GM23338 (cell line): ENCODE measurements around the gene WWP2. TPM values are rescaled to one million over a fixed set of nuclear protein-coding genes. Genes with fewer than 3 reads are reported as not detected.

Experiments
- ATAC-seq: fragments of 200-7000 bp; cut with Tn5 transposase; 3 replicates; pipeline ENCODE4 v1.9.1; 2020
- DNase-seq: peaks from one replicate; pipeline ENCODE4 v3.0.0-alpha.2; 2015; ENCODE audit warnings: low spot score
- H2AFZ ChIP-seq: fragments of 200-600 bp; sonication (generic); 2 replicates; pipeline ENCODE4 v1.8.0; 2016; ENCODE audit warnings: antibody characterized with exemption, mild to moderate bottlenecking, moderate library complexity
- H3F3A ChIP-seq: fragments of 200-600 bp; sonication (generic); replicated peaks from 2 replicates; pipeline ENCODE4 v1.8.0; 2017; ENCODE audit warnings: antibody characterized with exemption, mixed run types, low read depth
- H3K27ac ChIP-seq: fragments of 200-600 bp; sonication (generic); 2 replicates; pipeline ENCODE4 v1.6.1; 2016; ENCODE audit warnings: low read depth
- H3K27me3 ChIP-seq: fragments of 200-600 bp; sonication (generic); 2 replicates; pipeline ENCODE4 v1.8.0; 2016; ENCODE audit warnings: mild to moderate bottlenecking, mixed run types, moderate library complexity; ENCODE audit not compliant: insufficient read depth
- H3K36me3 ChIP-seq: fragments of 200-600 bp; sonication (generic); 2 replicates; pipeline ENCODE4 v1.8.0; 2016; ENCODE audit warnings: mild to moderate bottlenecking; ENCODE audit not compliant: insufficient read depth
- H3K4me1 ChIP-seq: fragments of 200-600 bp; sonication (generic); 2 replicates; pipeline ENCODE4 v1.8.0; 2016; ENCODE audit warnings: mild to moderate bottlenecking, moderate library complexity; ENCODE audit not compliant: insufficient read depth
- H3K4me2 ChIP-seq: fragments of 200-600 bp; sonication (generic); 2 replicates; pipeline ENCODE4 v1.7.1; 2017; ENCODE audit warnings: mixed run types
- H3K4me3 ChIP-seq: fragments of 200-600 bp; sonication (generic); 2 replicates; pipeline ENCODE4 v1.6.1; 2016; ENCODE audit warnings: mixed run types
- H3K79me2 ChIP-seq: fragments of 200-600 bp; sonication (generic); replicated peaks from 2 replicates; pipeline ENCODE4 v1.8.0; 2017; ENCODE audit warnings: mild to moderate bottlenecking; ENCODE audit not compliant: insufficient read depth
- H3K9me2 ChIP-seq: fragments of 200-600 bp; sonication (generic); 2 replicates; pipeline ENCODE4 v1.8.0; 2017; ENCODE audit not compliant: insufficient read depth
- H4K20me1 ChIP-seq: fragments of 200-600 bp; sonication (generic); replicated peaks from 2 replicates; pipeline ENCODE4 v1.8.0; 2017; ENCODE audit warnings: mild to moderate bottlenecking; ENCODE audit not compliant: insufficient read depth
- H3K27ac Mint-ChIP-seq: 2 replicates; pipeline ENCODE4 v1.8.0; 2020; ENCODE audit warnings: inconsistent platforms, mild to moderate bottlenecking, moderate library complexity, mixed read lengths
- H3K27me3 Mint-ChIP-seq: 3 replicates; pipeline ENCODE4 v1.8.0; 2022; ENCODE audit warnings: low read depth, mild to moderate bottlenecking, moderate library complexity, mixed read lengths, inconsistent platforms; ENCODE audit not compliant: insufficient read depth, poor library complexity
- H3K36me3 Mint-ChIP-seq: 3 replicates; pipeline ENCODE4 v1.8.0; 2021; ENCODE audit warnings: low read depth, mild to moderate bottlenecking, inconsistent platforms, moderate library complexity, mixed read lengths
- H3K4me1 Mint-ChIP-seq: 3 replicates; pipeline ENCODE4 v1.8.0; 2020; ENCODE audit warnings: mild to moderate bottlenecking, inconsistent platforms, mixed read lengths
- H3K4me3 Mint-ChIP-seq: 3 replicates; pipeline ENCODE4 v1.8.0; 2021; ENCODE audit warnings: moderate library complexity, mild to moderate bottlenecking, inconsistent platforms, mixed read lengths
- H3K9me3 Mint-ChIP-seq: 3 replicates; pipeline ENCODE4 v1.8.0; 2020; ENCODE audit warnings: moderate library complexity, mild to moderate bottlenecking, inconsistent platforms, mixed read lengths
- EZH2 ChIP-seq: fragments of 200-600 bp; sonication (generic); IDR thresholded peaks from one replicate; pipeline ENCODE4 v1.8.0; 2017; ENCODE audit warnings: antibody characterized with exemption, mild to moderate bottlenecking, low read depth; ENCODE audit not compliant: unreplicated experiment
- EZH2phosphoT487 ChIP-seq: fragments of 200-600 bp; sonication (generic); IDR thresholded peaks from one replicate; pipeline ENCODE4 v1.8.1; 2018; ENCODE audit warnings: antibody characterized with exemption; ENCODE audit not compliant: unreplicated experiment
- JUNB ChIP-seq: IDR thresholded peaks from one replicate; pipeline ENCODE4 v1.6.1; 2016; ENCODE audit warnings: antibody characterized with exemption; ENCODE audit not compliant: unreplicated experiment
- NANOG ChIP-seq: IDR thresholded peaks from 2 replicates; pipeline ENCODE4 v1.6.1; 2016; ENCODE audit warnings: antibody characterized with exemption, borderline replicate concordance
- POLR2AphosphoS5 ChIP-seq: IDR thresholded peaks from 2 replicates; pipeline ENCODE4 v1.6.1; 2016; ENCODE audit warnings: antibody characterized with exemption, low read depth
- ZNF114 ChIP-seq: fragments of 250-450 bp; sonication (Bioruptor Pico); IDR thresholded peaks from 2 replicates; pipeline ENCODE4 v1.5.0; 2020; ENCODE audit warnings: mild to moderate bottlenecking, moderate library complexity
- ZNF331 ChIP-seq: fragments of 250-450 bp; sonication (Bioruptor Pico); IDR thresholded peaks from 2 replicates; pipeline ENCODE4 v1.5.0; 2020; ENCODE audit warnings: low read depth, mild to moderate bottlenecking, moderate library complexity
- ZNF462 ChIP-seq: fragments of 250-450 bp; sonication (Bioruptor Pico); IDR thresholded peaks from 2 replicates; pipeline ENCODE4 v1.5.0; 2020; ENCODE audit warnings: mild to moderate bottlenecking, moderate library complexity
- polyA plus RNA-seq: library from polyadenylated mRNA; unstranded; fragments of >200 nt; fragmentation: Nextera tagmentation; extraction: Ambion mirVana; gene quantifications from 2 replicates; pipeline ENCODE4 v1.2.1, GENCODE V29; 2016
- total RNA-seq: library from RNA; depleted of rRNA; stranded (reverse); fragments of >200 nt; shearing (Covaris generic); gene quantifications from 2 replicates; pipeline ENCODE4 v1.2.3, GENCODE V29; 2014
- TF ChIP-seq, protein P1 (sequence below), 2 experiments: fragments of 200-600 bp in 1 of 2; sonication (generic) in 1 of 2; conservative IDR thresholded peaks; 2 replicates each; pipeline versions ENCODE4 v1.5.1 to v1.6.1; 2016 to 2017; ENCODE audit warnings: antibody characterized with exemption in 2 of 2, low read depth in 2 of 2, mild to moderate bottlenecking in 2 of 2, moderate library complexity in 1 of 2
- TF ChIP-seq, protein P2 (sequence below): IDR thresholded peaks from 2 replicates; pipeline ENCODE4 v1.6.1; 2016; ENCODE audit warnings: antibody characterized with exemption

The WWP2 gene
- total and polyA plus RNA-seq, 2 experiments from 2014 or later = 12.3 to 35.5 TPM

DNA sequence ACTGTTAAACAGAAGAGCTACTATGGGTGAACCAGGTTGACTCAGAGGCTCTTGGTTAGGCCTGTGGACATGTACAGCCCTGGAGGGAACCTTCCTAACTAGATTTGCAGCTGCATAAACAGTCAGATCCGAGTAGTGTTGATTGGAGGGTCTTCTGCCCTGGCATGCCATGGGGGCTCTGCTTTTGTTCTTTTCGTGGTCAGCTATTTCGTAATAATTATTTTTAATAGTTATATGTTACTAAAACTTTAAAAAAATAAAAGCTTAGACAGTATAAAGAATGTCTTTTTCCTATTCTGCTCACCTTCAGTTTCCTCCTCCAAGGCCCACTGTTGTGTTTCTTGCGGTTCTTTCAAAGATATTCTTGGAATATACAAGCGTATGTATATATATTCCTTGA, 121.6 kb downstream of the WWP2 start:
- H3K4me3 Mint-ChIP-seq = no peak overlapping the region
- Histone ChIP-seq H3K79me2 (no peaks in the 10 kb centered on the region), H2AFZ (no peak overlapping the region), H3F3A (no peaks in the 10 kb centered on the region), H3K4me1 (no peaks in the 10 kb centered on the region), H3K27ac (no peak overlapping the region), H3K4me3 (no peak overlapping the region), H3K36me3 (no peaks in the 10 kb centered on the region; the same call in 1 of the 2 replicates), H3K9me2 (no peaks in the 10 kb centered on the region), H3K4me2 (no peak overlapping the region), H3K27me3 (no peaks in the 10 kb centered on the region), H4K20me1 (no peaks in the 10 kb centered on the region)
- H3K36me3 Mint-ChIP-seq = peaks cover 17% of the 10 kb centered on the region; the same call in 2 of the 3 replicates
- H3K27me3 Mint-ChIP-seq = peaks cover 2% of the 10 kb centered on the region
- H3K9me3 Mint-ChIP-seq = no peaks in the 10 kb centered on the region
- no peak overlapping the region for H3K27ac Mint-ChIP-seq
- H3K4me1 Mint-ChIP-seq = no peaks in the 10 kb centered on the region
- no peak for ATAC-seq
- TF ChIP-seq EZH2phosphoT487 = no peak
- TF ChIP-seq NANOG = no peak
- TF ChIP-seq, protein P1, sequence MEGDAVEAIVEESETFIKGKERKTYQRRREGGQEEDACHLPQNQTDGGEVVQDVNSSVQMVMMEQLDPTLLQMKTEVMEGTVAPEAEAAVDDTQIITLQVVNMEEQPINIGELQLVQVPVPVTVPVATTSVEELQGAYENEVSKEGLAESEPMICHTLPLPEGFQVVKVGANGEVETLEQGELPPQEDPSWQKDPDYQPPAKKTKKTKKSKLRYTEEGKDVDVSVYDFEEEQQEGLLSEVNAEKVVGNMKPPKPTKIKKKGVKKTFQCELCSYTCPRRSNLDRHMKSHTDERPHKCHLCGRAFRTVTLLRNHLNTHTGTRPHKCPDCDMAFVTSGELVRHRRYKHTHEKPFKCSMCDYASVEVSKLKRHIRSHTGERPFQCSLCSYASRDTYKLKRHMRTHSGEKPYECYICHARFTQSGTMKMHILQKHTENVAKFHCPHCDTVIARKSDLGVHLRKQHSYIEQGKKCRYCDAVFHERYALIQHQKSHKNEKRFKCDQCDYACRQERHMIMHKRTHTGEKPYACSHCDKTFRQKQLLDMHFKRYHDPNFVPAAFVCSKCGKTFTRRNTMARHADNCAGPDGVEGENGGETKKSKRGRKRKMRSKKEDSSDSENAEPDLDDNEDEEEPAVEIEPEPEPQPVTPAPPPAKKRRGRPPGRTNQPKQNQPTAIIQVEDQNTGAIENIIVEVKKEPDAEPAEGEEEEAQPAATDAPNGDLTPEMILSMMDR (conservative IDR thresholded peaks at IDR 0.05; ENCODE audit: low read depth in 2 of 2) = no peak
- TF ChIP-seq, protein P2, sequence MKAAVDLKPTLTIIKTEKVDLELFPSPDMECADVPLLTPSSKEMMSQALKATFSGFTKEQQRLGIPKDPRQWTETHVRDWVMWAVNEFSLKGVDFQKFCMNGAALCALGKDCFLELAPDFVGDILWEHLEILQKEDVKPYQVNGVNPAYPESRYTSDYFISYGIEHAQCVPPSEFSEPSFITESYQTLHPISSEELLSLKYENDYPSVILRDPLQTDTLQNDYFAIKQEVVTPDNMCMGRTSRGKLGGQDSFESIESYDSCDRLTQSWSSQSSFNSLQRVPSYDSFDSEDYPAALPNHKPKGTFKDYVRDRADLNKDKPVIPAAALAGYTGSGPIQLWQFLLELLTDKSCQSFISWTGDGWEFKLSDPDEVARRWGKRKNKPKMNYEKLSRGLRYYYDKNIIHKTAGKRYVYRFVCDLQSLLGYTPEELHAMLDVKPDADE = no peak
- no peak for TF ChIP-seq ZNF331 (CRISPR knock-in tag)
- no peak for TF ChIP-seq JUNB
- TF ChIP-seq EZH2 = no peak
- no peak for TF ChIP-seq ZNF462 (CRISPR knock-in tag)
- no peak for TF ChIP-seq ZNF114 (CRISPR knock-in tag)
- no peak for TF ChIP-seq POLR2AphosphoS5
- DNase-seq = no peak
